DOHH2 (cell line): ENCODE results near the gene IFT25.

ENCODE experiments used
- EZH2phosphoT487 ChIP-seq: fragments of 200-600 bp; sonication (generic); IDR thresholded peaks from 2 replicates; pipeline ENCODE4 v1.6.1; 2017; ENCODE audit warnings: borderline replicate concordance, mild to moderate bottlenecking, antibody characterized with exemption, low read length, moderate library complexity, mixed read lengths
- TF ChIP-seq, protein P1 (sequence below): fragments of 200-600 bp; sonication (generic); IDR thresholded peaks from one replicate; pipeline ENCODE4 v1.5.1; 2014; ENCODE audit warnings: antibody characterized with exemption, mild to moderate bottlenecking, low read depth, low read length; ENCODE audit not compliant: poor library complexity, severe bottlenecking

DNA sequence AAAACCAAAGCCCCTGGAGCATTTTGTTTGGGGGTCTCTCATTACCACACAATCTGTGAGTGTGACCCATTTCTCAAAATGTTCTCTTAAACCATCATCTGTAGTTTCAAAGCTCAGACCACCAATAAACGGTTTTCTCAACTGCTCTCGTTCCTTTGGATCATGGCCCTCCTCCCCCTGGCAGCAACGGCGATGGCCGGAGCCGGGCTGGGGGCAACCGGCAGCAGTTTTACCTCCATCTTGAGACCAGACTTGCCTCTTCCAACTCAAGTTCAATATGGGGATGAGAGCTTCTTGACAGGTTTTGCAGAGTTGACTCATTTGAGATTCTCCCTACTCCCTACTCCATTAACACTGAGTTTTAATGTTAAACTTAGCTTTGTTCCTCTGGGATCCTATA is 30.4 kb upstream of the IFT25 start:
- TF ChIP-seq, protein P1, sequence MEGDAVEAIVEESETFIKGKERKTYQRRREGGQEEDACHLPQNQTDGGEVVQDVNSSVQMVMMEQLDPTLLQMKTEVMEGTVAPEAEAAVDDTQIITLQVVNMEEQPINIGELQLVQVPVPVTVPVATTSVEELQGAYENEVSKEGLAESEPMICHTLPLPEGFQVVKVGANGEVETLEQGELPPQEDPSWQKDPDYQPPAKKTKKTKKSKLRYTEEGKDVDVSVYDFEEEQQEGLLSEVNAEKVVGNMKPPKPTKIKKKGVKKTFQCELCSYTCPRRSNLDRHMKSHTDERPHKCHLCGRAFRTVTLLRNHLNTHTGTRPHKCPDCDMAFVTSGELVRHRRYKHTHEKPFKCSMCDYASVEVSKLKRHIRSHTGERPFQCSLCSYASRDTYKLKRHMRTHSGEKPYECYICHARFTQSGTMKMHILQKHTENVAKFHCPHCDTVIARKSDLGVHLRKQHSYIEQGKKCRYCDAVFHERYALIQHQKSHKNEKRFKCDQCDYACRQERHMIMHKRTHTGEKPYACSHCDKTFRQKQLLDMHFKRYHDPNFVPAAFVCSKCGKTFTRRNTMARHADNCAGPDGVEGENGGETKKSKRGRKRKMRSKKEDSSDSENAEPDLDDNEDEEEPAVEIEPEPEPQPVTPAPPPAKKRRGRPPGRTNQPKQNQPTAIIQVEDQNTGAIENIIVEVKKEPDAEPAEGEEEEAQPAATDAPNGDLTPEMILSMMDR: no peak
- no peak for TF ChIP-seq EZH2phosphoT487
